ENCODE results near the gene ZNF536. TPM values are rescaled to one million over a fixed set of nuclear protein-coding genes. Genes with fewer than 3 reads are reported as not detected.

Gene ZNF536
- total RNA-seq, 4 donors from 2014 or later = 30.8 to 48.7 (median 40.8) TPM

GRCh38 chr19:30325676-30326392 is 46.4 kb upstream of the ZNF536 start:
- H3K36me3 ChIP-seq = no peaks in the 10 kb centered on the region
- peaks cover 0 to 22% (median 9%) of the 10 kb centered on the region in 4 donors for H3K4me1 ChIP-seq
- H3K27ac ChIP-seq = peak overlapping the region in 2 of 4 donors; percentile 42 to 63
- TF ChIP-seq, protein P1, sequence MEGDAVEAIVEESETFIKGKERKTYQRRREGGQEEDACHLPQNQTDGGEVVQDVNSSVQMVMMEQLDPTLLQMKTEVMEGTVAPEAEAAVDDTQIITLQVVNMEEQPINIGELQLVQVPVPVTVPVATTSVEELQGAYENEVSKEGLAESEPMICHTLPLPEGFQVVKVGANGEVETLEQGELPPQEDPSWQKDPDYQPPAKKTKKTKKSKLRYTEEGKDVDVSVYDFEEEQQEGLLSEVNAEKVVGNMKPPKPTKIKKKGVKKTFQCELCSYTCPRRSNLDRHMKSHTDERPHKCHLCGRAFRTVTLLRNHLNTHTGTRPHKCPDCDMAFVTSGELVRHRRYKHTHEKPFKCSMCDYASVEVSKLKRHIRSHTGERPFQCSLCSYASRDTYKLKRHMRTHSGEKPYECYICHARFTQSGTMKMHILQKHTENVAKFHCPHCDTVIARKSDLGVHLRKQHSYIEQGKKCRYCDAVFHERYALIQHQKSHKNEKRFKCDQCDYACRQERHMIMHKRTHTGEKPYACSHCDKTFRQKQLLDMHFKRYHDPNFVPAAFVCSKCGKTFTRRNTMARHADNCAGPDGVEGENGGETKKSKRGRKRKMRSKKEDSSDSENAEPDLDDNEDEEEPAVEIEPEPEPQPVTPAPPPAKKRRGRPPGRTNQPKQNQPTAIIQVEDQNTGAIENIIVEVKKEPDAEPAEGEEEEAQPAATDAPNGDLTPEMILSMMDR (IDR thresholded peaks at IDR 0.05) = no peak
- no peak for TF ChIP-seq POLR2A (IDR thresholded peaks at IDR 0.05)
- H3K4me3 ChIP-seq = no peak overlapping the region
- H3K27me3 ChIP-seq = no peaks in the 10 kb centered on the region
- H3K9me3 ChIP-seq = no peaks in the 10 kb centered on the region
- no peak for DNase-seq (ENCODE audit: low spot score in 2 of 2)
- 27 to 51% methylated on average over 11 to 12 of the region's 12 CpGs for WGBS, 2 donors

DNA sequence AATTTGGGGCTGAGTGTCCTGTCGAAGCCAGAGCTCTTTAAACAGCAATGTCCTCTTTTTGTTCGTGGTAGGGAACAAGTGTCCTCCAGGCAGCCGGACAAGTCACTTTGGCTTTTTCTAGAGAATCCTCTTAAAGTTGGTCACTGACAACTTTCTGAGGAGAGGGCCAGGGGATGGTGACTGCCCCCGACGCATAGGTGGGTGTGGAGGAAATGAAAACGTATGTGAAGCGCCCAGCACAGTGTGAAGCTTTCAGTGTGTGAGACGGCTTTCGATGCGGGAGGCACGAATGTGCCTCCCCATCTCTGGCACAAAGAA is 45.8 kb upstream of the ZNF536 start:
- Histone ChIP-seq H3K4me1 (peaks cover 0 to 22% (median 9%) of the 10 kb centered on the region in 4 donors), H3K27me3 (no peaks in the 10 kb centered on the region), H3K27ac (peak overlapping the region in 2 of 4 donors; percentile 42 to 63), H3K36me3 (no peaks in the 10 kb centered on the region), H3K4me3 (no peak overlapping the region), H3K9me3 (no peaks in the 10 kb centered on the region)
- WGBS, 2 donors = 60 to 68% methylated on average over 11 of the region's 11 CpGs
- TF ChIP-seq EP300 (IDR thresholded peaks at IDR 0.05) = no peak
- TF ChIP-seq, protein P1 (IDR thresholded peaks at IDR 0.05) = no peak
- no peak for TF ChIP-seq POLR2A (IDR thresholded peaks at IDR 0.05)
- DNase-seq (ENCODE audit: low spot score in 2 of 2) = no peak

DNA sequence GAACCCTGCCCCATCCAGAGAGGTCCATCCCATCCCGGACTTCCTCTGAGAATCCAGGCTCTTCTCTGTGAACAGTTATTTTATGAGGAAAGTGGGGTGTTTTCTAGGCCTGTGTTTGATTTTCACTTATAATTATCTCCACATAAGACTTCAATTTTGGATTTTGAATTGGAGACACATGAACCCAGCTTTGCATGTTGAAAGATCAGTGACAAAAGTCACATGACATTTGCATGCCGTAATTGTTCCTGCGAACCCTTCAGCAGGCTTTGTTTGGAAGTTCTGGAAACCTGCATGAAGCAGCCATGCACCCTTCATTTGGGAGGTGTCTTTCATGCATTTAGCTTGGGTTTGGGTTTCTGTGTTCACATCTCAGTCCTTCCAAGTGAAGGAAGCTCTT is 44.9 kb upstream of the ZNF536 start:
- no peak for DNase-seq (ENCODE audit: low spot score in 2 of 2)
- Histone ChIP-seq H3K9me3 (no peaks in the 10 kb centered on the region), H3K27ac (peak overlapping the region in 1 of 4 donors; percentile 36), H3K4me1 (peaks cover 0 to 22% (median 9%) of the 10 kb centered on the region in 4 donors), H3K4me3 (no peak overlapping the region), H3K27me3 (no peaks in the 10 kb centered on the region), H3K36me3 (no peaks in the 10 kb centered on the region)
- 64 to 82% methylated on average over 3 of the region's 3 CpGs for WGBS, 2 donors
- TF ChIP-seq POLR2A (IDR thresholded peaks at IDR 0.05) (no peak), EP300 (IDR thresholded peaks at IDR 0.05) (no peak)
- TF ChIP-seq, protein P1 (IDR thresholded peaks at IDR 0.05) = no peak

DNA sequence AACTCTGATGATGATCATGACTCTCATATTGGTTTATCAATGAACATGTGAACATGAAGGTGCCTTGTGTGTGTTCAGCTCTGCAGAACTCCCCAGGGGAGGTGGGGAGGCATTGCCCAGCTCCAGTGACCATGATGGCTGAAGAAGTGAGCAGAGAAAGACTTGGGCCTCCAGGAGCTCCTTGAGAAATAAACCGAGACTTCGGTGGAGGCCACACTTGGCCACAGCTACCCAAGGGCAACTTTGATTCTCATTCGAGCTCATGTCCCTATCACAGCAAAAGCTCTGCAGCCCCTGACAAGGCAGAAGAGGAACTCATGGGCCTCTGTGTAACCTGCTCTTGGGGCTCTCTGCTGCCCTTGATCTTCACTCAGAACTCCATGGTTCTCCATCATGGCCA is 44.1 kb upstream of the ZNF536 start:
- H3K4me3 ChIP-seq = no peak overlapping the region
- no peaks in the 10 kb centered on the region for H3K36me3 ChIP-seq
- H3K9me3 ChIP-seq = no peaks in the 10 kb centered on the region
- H3K27ac ChIP-seq = no peak overlapping the region
- WGBS, 2 donors = 90 to 93% methylated on average over 3 of the region's 3 CpGs
- no peak for TF ChIP-seq POLR2A (IDR thresholded peaks at IDR 0.05)
- TF ChIP-seq EP300 (IDR thresholded peaks at IDR 0.05) = no peak
- TF ChIP-seq, protein P1 (IDR thresholded peaks at IDR 0.05) = no peak
- no peak for DNase-seq (ENCODE audit: low spot score in 2 of 2)
- H3K27me3 ChIP-seq = no peaks in the 10 kb centered on the region
- H3K4me1 ChIP-seq = peaks cover 0 to 22% (median 9%) of the 10 kb centered on the region in 4 donors

DNA sequence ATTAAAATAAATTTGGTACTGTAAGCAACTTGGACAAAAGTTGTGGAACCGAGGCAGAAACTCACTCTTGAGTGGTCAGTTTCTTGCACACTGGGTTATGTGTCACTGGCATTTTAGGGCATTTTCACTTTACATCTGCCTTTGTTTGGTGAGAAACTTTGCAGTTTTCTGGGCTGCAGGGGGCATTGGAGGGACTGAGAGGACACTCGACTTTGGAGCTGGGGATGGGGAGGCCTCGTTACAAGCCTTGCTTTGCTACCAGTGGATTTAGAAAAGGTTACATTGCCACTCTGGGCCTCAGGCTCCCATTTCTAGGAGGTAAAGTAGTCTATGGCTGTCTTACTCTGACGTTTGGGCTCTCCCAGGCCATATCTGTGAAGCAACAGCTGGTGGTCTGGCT is 41.9 kb upstream of the ZNF536 start:
- TF ChIP-seq POLR2A (IDR thresholded peaks at IDR 0.05) (no peak), EP300 (IDR thresholded peaks at IDR 0.05) (no peak)
- TF ChIP-seq, protein P1 (IDR thresholded peaks at IDR 0.05) = no peak
- no peaks in the 10 kb centered on the region for H3K27me3 ChIP-seq
- H3K27ac ChIP-seq = no peak overlapping the region
- no peak overlapping the region for H3K4me3 ChIP-seq
- WGBS, 2 donors = 55 to 60% methylated on average over 4 of the region's 4 CpGs
- H3K9me3 ChIP-seq = no peaks in the 10 kb centered on the region
- no peak for DNase-seq (ENCODE audit: low spot score in 2 of 2)
- H3K4me1 ChIP-seq = peaks cover 0 to 19% (median 8%) of the 10 kb centered on the region in 4 donors
- no peaks in the 10 kb centered on the region for H3K36me3 ChIP-seq

Measured in tibial nerve (tissue), 4 donors.